ENCODE data around the gene ACTL6A. TPM values are rescaled to one million over a fixed set of nuclear protein-coding genes. Genes with fewer than 3 reads are reported as not detected.

The ACTL6A gene
- total RNA-seq, 1 donor from 2014 or later: 155 TPM

DNA sequence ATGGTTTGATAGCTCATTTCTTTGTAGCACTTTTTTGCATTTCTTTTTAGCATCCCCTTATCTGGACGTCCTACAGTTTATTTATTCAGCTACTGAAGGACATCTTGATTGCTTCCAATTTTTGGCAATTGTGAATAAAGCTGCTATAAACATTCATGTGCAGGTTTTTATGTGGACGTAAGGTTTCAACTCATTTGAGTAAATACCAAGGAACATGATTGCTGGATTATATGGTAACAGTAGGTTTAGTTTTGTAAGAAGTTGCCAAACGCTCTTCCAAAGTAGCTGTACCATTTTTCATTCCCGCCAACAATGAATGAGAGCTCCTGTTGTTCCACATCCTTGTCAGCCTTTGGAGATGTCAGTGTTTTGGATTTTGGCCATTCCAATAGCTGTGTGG, 29.5 kb upstream of the ACTL6A start:
- no peak overlapping the region for H3K27ac Mint-ChIP-seq
- no peak overlapping the region for H3K4me3 ChIP-seq

DNA sequence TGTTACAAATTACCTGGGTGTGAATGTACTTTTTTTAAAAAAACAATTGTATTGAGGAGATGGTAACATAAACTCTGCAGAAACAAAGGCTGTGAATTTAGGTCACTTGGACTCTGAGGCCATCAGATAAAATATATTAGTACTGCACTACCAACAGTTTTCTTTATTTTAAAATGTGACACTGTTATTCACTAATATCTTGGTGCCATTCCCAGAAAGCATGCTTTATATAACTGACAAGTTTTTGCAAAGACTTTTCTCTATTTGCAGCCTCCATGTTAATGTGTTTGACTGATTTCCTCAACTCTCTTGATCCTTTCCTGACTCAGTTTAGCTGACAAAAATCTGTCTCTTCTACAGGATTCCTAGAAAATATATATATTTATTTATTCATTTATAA, 26.5 kb upstream of the ACTL6A start:
- H3K4me3 ChIP-seq: no peak overlapping the region
- H2AFZ ChIP-seq (replicated peaks): no peak overlapping the region
- no peaks in the 10 kb centered on the region for H3K9me3 ChIP-seq (ENCODE audit: low read depth)
- no peak for DNase-seq (ENCODE audit: low spot score)
- TF ChIP-seq EZH2phosphoT487 (IDR thresholded peaks at IDR 0.05): no peak
- TF ChIP-seq EZH2 (IDR thresholded peaks at IDR 0.05): no peak
- TF ChIP-seq, protein P1, sequence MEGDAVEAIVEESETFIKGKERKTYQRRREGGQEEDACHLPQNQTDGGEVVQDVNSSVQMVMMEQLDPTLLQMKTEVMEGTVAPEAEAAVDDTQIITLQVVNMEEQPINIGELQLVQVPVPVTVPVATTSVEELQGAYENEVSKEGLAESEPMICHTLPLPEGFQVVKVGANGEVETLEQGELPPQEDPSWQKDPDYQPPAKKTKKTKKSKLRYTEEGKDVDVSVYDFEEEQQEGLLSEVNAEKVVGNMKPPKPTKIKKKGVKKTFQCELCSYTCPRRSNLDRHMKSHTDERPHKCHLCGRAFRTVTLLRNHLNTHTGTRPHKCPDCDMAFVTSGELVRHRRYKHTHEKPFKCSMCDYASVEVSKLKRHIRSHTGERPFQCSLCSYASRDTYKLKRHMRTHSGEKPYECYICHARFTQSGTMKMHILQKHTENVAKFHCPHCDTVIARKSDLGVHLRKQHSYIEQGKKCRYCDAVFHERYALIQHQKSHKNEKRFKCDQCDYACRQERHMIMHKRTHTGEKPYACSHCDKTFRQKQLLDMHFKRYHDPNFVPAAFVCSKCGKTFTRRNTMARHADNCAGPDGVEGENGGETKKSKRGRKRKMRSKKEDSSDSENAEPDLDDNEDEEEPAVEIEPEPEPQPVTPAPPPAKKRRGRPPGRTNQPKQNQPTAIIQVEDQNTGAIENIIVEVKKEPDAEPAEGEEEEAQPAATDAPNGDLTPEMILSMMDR (IDR thresholded peaks at IDR 0.05): no peak
- H3F3A ChIP-seq (ENCODE audit: low read depth): no peaks in the 10 kb centered on the region
- no peaks in the 10 kb centered on the region for H3K4me1 ChIP-seq
- peaks cover 4% of the 10 kb centered on the region for H3K27me3 Mint-ChIP-seq (ENCODE audit: insufficient read depth, low read depth)
- no peak overlapping the region for H3K27ac ChIP-seq
- H3K9ac ChIP-seq: no peak overlapping the region
- H3K27me3 ChIP-seq: no peaks in the 10 kb centered on the region
- no peaks in the 10 kb centered on the region for H3K36me3 Mint-ChIP-seq
- H3K4me3 Mint-ChIP-seq: no peak overlapping the region
- H3K4me2 ChIP-seq: no peak overlapping the region
- H3K27ac Mint-ChIP-seq: no peak overlapping the region
- no peaks in the 10 kb centered on the region for H4K20me1 ChIP-seq (ENCODE audit: low read depth)
- H3K79me2 ChIP-seq (ENCODE audit: low read depth): no peaks in the 10 kb centered on the region
- no peaks in the 10 kb centered on the region for H3K36me3 ChIP-seq
- H3K9me3 Mint-ChIP-seq: no peaks in the 10 kb centered on the region
- H3K4me1 Mint-ChIP-seq: no peaks in the 10 kb centered on the region

More for the DNA sequence above, 29.5 kb upstream of the ACTL6A start:
- Histone ChIP-seq H3K79me2 (ENCODE audit: low read depth) (no peaks in the 10 kb centered on the region), H3K4me1 (no peaks in the 10 kb centered on the region), H3F3A (ENCODE audit: low read depth) (no peaks in the 10 kb centered on the region), H3K36me3 (no peaks in the 10 kb centered on the region), H4K20me1 (ENCODE audit: low read depth) (no peaks in the 10 kb centered on the region), H3K27ac (no peak overlapping the region), H3K27me3 (no peaks in the 10 kb centered on the region), H3K4me2 (no peak overlapping the region), H3K9me3 (ENCODE audit: low read depth) (no peaks in the 10 kb centered on the region), H2AFZ (replicated peaks) (no peak overlapping the region), H3K9ac (no peak overlapping the region)
- Mint-ChIP-seq H3K4me1 (peaks cover 4% of the 10 kb centered on the region), H3K4me3 (no peak overlapping the region), H3K9me3 (no peaks in the 10 kb centered on the region), H3K27me3 (ENCODE audit: insufficient read depth, low read depth) (peaks cover 3% of the 10 kb centered on the region), H3K36me3 (no peaks in the 10 kb centered on the region)
- DNase-seq (ENCODE audit: low spot score): no peak
- TF ChIP-seq EZH2 (IDR thresholded peaks at IDR 0.05): no peak
- TF ChIP-seq, protein P1 (IDR thresholded peaks at IDR 0.05): no peak
- no peak for TF ChIP-seq EZH2phosphoT487 (IDR thresholded peaks at IDR 0.05)

GRCh38 chr3:179541094-179541493, 21.6 kb upstream of the ACTL6A start:
- H3K27me3 ChIP-seq: no peaks in the 10 kb centered on the region
- no peak overlapping the region for H3K27ac Mint-ChIP-seq
- no peaks in the 10 kb centered on the region for H3K79me2 ChIP-seq (ENCODE audit: low read depth)
- no peaks in the 10 kb centered on the region for H3K36me3 ChIP-seq
- TF ChIP-seq, protein P1 (IDR thresholded peaks at IDR 0.05): no peak
- TF ChIP-seq EZH2 (IDR thresholded peaks at IDR 0.05): no peak
- no peak for TF ChIP-seq EZH2phosphoT487 (IDR thresholded peaks at IDR 0.05)
- no peak overlapping the region for H3K4me3 ChIP-seq
- peaks cover 4% of the 10 kb centered on the region for H3K27me3 Mint-ChIP-seq (ENCODE audit: insufficient read depth, low read depth)
- H3K4me2 ChIP-seq: no peak overlapping the region
- H3K4me1 ChIP-seq: no peaks in the 10 kb centered on the region
- no peak for DNase-seq (ENCODE audit: low spot score)
- H4K20me1 ChIP-seq (ENCODE audit: low read depth): no peaks in the 10 kb centered on the region
- peaks cover 5% of the 10 kb centered on the region for H3K4me1 Mint-ChIP-seq
- no peaks in the 10 kb centered on the region for H3F3A ChIP-seq (ENCODE audit: low read depth)
- no peaks in the 10 kb centered on the region for H3K9me3 ChIP-seq (ENCODE audit: low read depth)
- no peak overlapping the region for H3K9ac ChIP-seq
- no peaks in the 10 kb centered on the region for H3K36me3 Mint-ChIP-seq
- H3K9me3 Mint-ChIP-seq: no peaks in the 10 kb centered on the region
- H2AFZ ChIP-seq (replicated peaks): no peak overlapping the region
- no peak overlapping the region for H3K27ac ChIP-seq
- H3K4me3 Mint-ChIP-seq: no peak overlapping the region
